ENCODE results near the gene C2CD2.

Gene C2CD2

GRCh38 chr21:41903559-41904351, 50.1 kb downstream of the C2CD2 start:
- no peak overlapping the region for H2AFZ ChIP-seq (ENCODE audit: low read length)
- H3K9me2 ChIP-seq (replicated peaks; ENCODE audit: low read depth, low read length), result no peaks in the 10 kb centered on the region
- H3F3A ChIP-seq (ENCODE audit: low read depth), result peaks cover 10% of the 10 kb centered on the region
- H4K20me1 ChIP-seq (ENCODE audit: insufficient read depth, low read length, poor library complexity, severe bottlenecking), result no peaks in the 10 kb centered on the region
- H3K79me2 ChIP-seq (ENCODE audit: insufficient read depth, low read length), result peaks cover 4% of the 10 kb centered on the region
- H3K9ac ChIP-seq (ENCODE audit: low read depth, low read length, poor library complexity, severe bottlenecking), result no peak overlapping the region
- no peaks in the 10 kb centered on the region; the same call in 1 of the 2 replicates for H3K36me3 ChIP-seq (ENCODE audit: insufficient read depth, low read length)
- peaks cover 55% of the 10 kb centered on the region for H3K4me1 ChIP-seq (ENCODE audit: insufficient read depth, low read length, poor library complexity, severe bottlenecking)
- no peaks in the 10 kb centered on the region for H3K9me3 ChIP-seq (ENCODE audit: insufficient read depth, low read depth, low read length)
- H3K4me2 ChIP-seq (ENCODE audit: low read depth, low read length, poor library complexity, severe bottlenecking), result no peak overlapping the region
- no peak overlapping the region for H3K4me3 ChIP-seq (ENCODE audit: low read length, poor library complexity, severe bottlenecking)
- H3K27me3 ChIP-seq (ENCODE audit: insufficient read depth, low read length, poor library complexity, severe bottlenecking), result no peaks in the 10 kb centered on the region
- TF ChIP-seq EZH2phosphoT487 (IDR thresholded peaks at IDR 0.05; ENCODE audit: borderline replicate concordance) (no peak), CTCF (conservative IDR thresholded peaks at IDR 0.05; ENCODE audit: low read length) (no peak)

GRCh38 chr21:41902946-41903345, 50.9 kb downstream of the C2CD2 start:
- Histone ChIP-seq H3K27me3 (ENCODE audit: insufficient read depth, low read length, poor library complexity, severe bottlenecking) (no peaks in the 10 kb centered on the region), H3K9me3 (ENCODE audit: insufficient read depth, low read depth, low read length) (no peaks in the 10 kb centered on the region), H2AFZ (ENCODE audit: low read length) (no peak overlapping the region), H3K4me3 (ENCODE audit: low read length, poor library complexity, severe bottlenecking) (no peak overlapping the region), H3K9ac (ENCODE audit: low read depth, low read length, poor library complexity, severe bottlenecking) (no peak overlapping the region), H3K4me2 (ENCODE audit: low read depth, low read length, poor library complexity, severe bottlenecking) (no peak overlapping the region), H4K20me1 (ENCODE audit: insufficient read depth, low read length, poor library complexity, severe bottlenecking) (no peaks in the 10 kb centered on the region), H3K9me2 (replicated peaks; ENCODE audit: low read depth, low read length) (no peaks in the 10 kb centered on the region), H3K79me2 (ENCODE audit: insufficient read depth, low read length) (peaks cover 12% of the 10 kb centered on the region), H3F3A (ENCODE audit: low read depth) (peaks cover 14% of the 10 kb centered on the region), H3K36me3 (ENCODE audit: insufficient read depth, low read length) (no peaks in the 10 kb centered on the region; the same call in 1 of the 2 replicates), H3K4me1 (ENCODE audit: insufficient read depth, low read length, poor library complexity, severe bottlenecking) (peaks cover 63% of the 10 kb centered on the region)
- TF ChIP-seq EZH2phosphoT487 (IDR thresholded peaks at IDR 0.05; ENCODE audit: borderline replicate concordance) (no peak), CTCF (conservative IDR thresholded peaks at IDR 0.05; ENCODE audit: low read length) (no peak)

GRCh38 chr21:41901782-41902181, 52.0 kb downstream of the C2CD2 start:
- Histone ChIP-seq H3K9ac (ENCODE audit: low read depth, low read length, poor library complexity, severe bottlenecking) (no peak overlapping the region), H3K9me2 (replicated peaks; ENCODE audit: low read depth, low read length) (no peaks in the 10 kb centered on the region), H3F3A (ENCODE audit: low read depth) (peaks cover 14% of the 10 kb centered on the region), H2AFZ (ENCODE audit: low read length) (no peak overlapping the region), H4K20me1 (ENCODE audit: insufficient read depth, low read length, poor library complexity, severe bottlenecking) (no peaks in the 10 kb centered on the region), H3K4me1 (ENCODE audit: insufficient read depth, low read length, poor library complexity, severe bottlenecking) (peaks cover 74% of the 10 kb centered on the region), H3K4me2 (ENCODE audit: low read depth, low read length, poor library complexity, severe bottlenecking) (no peak overlapping the region), H3K9me3 (ENCODE audit: insufficient read depth, low read depth, low read length) (no peaks in the 10 kb centered on the region), H3K27me3 (ENCODE audit: insufficient read depth, low read length, poor library complexity, severe bottlenecking) (no peaks in the 10 kb centered on the region), H3K36me3 (ENCODE audit: insufficient read depth, low read length) (no peaks in the 10 kb centered on the region), H3K79me2 (ENCODE audit: insufficient read depth, low read length) (peaks cover 23% of the 10 kb centered on the region), H3K4me3 (ENCODE audit: low read length, poor library complexity, severe bottlenecking) (no peak overlapping the region)
- TF ChIP-seq EZH2phosphoT487 (IDR thresholded peaks at IDR 0.05; ENCODE audit: borderline replicate concordance) (no peak), CTCF (conservative IDR thresholded peaks at IDR 0.05; ENCODE audit: low read length) (no peak)
